Measurements from ENCODE around the gene RNF167.

RNF167 gene

DNA sequence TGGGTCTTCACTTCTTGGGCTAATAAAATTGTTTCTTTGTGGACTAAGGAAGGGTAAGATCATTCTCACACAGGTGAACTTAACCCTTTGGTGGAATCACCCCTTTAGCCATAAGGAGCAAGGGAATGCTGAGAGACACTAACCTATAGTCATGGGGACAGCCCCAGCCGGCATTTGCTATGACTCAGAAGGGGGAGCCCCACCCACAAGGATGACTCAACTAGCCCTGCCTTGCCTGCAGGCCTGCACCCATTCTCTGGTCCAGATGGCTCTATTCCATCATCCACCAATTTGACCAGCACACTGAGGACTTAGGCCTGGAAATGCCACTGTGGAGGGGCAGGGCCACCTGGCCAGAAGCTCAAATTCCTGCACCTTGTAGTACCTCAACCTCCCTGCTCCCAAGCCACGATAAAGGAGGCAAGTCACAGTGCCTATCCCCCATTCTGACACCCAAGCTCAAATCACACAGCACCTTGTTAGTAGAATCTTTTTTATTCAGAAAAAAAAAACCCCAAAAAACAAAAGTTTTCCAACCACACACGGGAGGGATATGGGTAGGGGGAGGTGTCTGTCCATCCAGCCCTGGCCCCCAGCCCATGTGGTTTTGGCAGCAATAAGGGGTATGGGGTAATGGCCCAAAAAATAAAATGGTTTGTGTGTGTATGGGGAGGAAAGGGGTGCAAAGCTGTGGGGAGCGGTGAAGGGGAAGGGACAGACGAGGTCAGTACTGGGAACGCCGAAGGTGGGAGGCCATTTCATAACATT lies 5.3 kb downstream of the RNF167 start:
- TF ChIP-seq CTCF (IDR thresholded peaks at IDR 0.05; ENCODE audit: low read depth, low read length) = no peak
- in situ Hi-C loops (cut with HindIII; ENCODE audit: low sequenced_read_pairs) = no loop called here
- H3K4me3 ChIP-seq (ENCODE audit: low read depth, low read length) = no peak overlapping the region
- DNase-seq (ENCODE audit: low read depth, low spot score) = peak; percentile 86

- in situ Hi-C loops (cut with HindIII; ENCODE audit: low sequenced_read_pairs) = no loop called here
- H3K4me3 ChIP-seq (ENCODE audit: low read depth, low read length) = peak overlapping the region; percentile 96
- no peak for DNase-seq (ENCODE audit: low read depth, low spot score)
- no peak for TF ChIP-seq CTCF (IDR thresholded peaks at IDR 0.05; ENCODE audit: low read depth, low read length)
These were observed 5.8 kb downstream of the RNF167 start for GRCh38 chr17:4945944-4946280.

DNA sequence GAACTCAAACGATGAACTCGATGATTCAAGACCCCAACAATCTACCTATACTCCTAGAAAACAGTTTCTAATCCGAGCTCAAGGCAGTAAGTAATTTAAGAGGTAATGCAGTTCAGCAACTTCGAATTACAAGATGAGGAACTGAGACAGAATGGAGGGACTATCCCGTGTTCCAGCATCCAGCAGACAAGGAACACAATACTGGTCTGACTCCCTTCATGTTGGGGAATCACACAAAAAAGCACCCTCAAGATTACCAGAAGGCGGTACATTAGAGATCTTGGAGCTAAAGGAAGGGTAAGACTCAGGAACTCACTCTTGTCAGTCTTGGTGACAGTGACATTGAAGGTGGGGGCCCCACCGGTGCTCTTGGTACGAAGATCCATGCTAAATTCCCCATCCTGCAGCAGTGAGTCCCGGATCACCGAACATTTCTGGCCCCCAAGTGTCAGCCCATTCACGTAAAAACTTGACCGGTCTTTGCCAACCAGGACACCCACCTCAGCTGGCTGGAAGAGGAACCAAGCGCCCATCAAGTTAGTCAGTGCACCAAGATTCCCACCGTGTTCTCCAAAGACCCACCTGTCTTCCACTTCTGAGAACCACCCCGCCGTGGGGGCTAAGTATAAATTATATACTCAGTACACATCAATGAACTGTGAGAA lies 6.4 kb downstream of the RNF167 start:
- peak overlapping the region; percentile 96 for H3K4me3 ChIP-seq (ENCODE audit: low read depth, low read length)
- no peak for DNase-seq (ENCODE audit: low read depth, low spot score)
- no peak for TF ChIP-seq CTCF (IDR thresholded peaks at IDR 0.05; ENCODE audit: low read depth, low read length)
- in situ Hi-C loops (cut with HindIII; ENCODE audit: low sequenced_read_pairs) = no loop called here

GRCh38 chr17:4947010-4947410 lies 6.9 kb downstream of the RNF167 start:
- in situ Hi-C loops (cut with HindIII; ENCODE audit: low sequenced_read_pairs) = no loop called here
- no peak for TF ChIP-seq CTCF (IDR thresholded peaks at IDR 0.05; ENCODE audit: low read depth, low read length)
- no peak for DNase-seq (ENCODE audit: low read depth, low spot score)
- peak overlapping the region; percentile 96 for H3K4me3 ChIP-seq (ENCODE audit: low read depth, low read length)

GRCh38 chr17:4947411-4948165 lies 7.5 kb downstream of the RNF167 start:
- TF ChIP-seq CTCF (IDR thresholded peaks at IDR 0.05; ENCODE audit: low read depth, low read length) = no peak
- peak; percentile 57 for DNase-seq (ENCODE audit: low read depth, low spot score)
- peak overlapping the region; percentile 96 for H3K4me3 ChIP-seq (ENCODE audit: low read depth, low read length)
- in situ Hi-C loops (cut with HindIII; ENCODE audit: low sequenced_read_pairs) = no loop called here

- peak within 1 kb of the TSS; percentile 96 for H3K4me3 ChIP-seq (ENCODE audit: low read depth, low read length)
- no peak for TF ChIP-seq CTCF (IDR thresholded peaks at IDR 0.05; ENCODE audit: low read depth, low read length)
- DNase-seq (ENCODE audit: low read depth, low spot score) = peak; percentile 95
- in situ Hi-C loops (cut with HindIII; ENCODE audit: low sequenced_read_pairs) = no loop called here
These were observed 8.3 kb downstream of the RNF167 start, which contains the start of gene PFN1 for GRCh38 chr17:4948166-4948930. Gene PFN1, minus strand, starts transcription at chr17:4948530. Its CDS starts 136 bp downstream, at chr17:4948394.

Measured in astrocyte of the spinal cord (primary cell).